ENCODE results near the gene CLHC1. TPM values are rescaled to one million over a fixed set of nuclear protein-coding genes. Genes with fewer than 3 reads are reported as not detected.

CLHC1 gene
- total RNA-seq, 1 experiment from 2014 or later, result 11.3 TPM

GRCh38 chr2:55156984-55157383 is 75.1 kb downstream of the CLHC1 start:
- no peak for DNase-seq
- H3K4me3 ChIP-seq, result no peak overlapping the region
- H3K9me3 ChIP-seq (replicated peaks), result no peaks in the 10 kb centered on the region
- no peak overlapping the region; the same call in 1 of the 2 replicates for H3K27ac ChIP-seq
- no peaks in the 10 kb centered on the region for H3K36me3 ChIP-seq
- H3K27me3 ChIP-seq, result no peaks in the 10 kb centered on the region
- peaks cover 59% of the 10 kb centered on the region for H3K4me1 ChIP-seq

GRCh38 chr2:55156326-55156725 is 75.8 kb downstream of the CLHC1 start:
- no peak overlapping the region for H3K4me3 ChIP-seq
- H3K9me3 ChIP-seq (replicated peaks), result no peaks in the 10 kb centered on the region
- peaks cover 59% of the 10 kb centered on the region for H3K4me1 ChIP-seq
- DNase-seq, result no peak
- peak overlapping the region; percentile 36; the same call in 1 of the 2 replicates for H3K27ac ChIP-seq
- no peaks in the 10 kb centered on the region for H3K36me3 ChIP-seq
- no peaks in the 10 kb centered on the region for H3K27me3 ChIP-seq

- Histone ChIP-seq H3K9me3 (replicated peaks) (no peaks in the 10 kb centered on the region), H3K4me1 (peaks cover 59% of the 10 kb centered on the region), H3K4me3 (no peak overlapping the region), H3K27me3 (no peaks in the 10 kb centered on the region), H3K36me3 (no peaks in the 10 kb centered on the region), H3K27ac (peak overlapping the region; percentile 36; the same call in 1 of the 2 replicates)
- DNase-seq, result peak in 1 of 2 experiments; percentile 60
These were observed 76.3 kb downstream of the CLHC1 start for GRCh38 chr2:55155764-55156281.

GRCh38 chr2:55155206-55155605 is 76.9 kb downstream of the CLHC1 start:
- no peak for DNase-seq
- no peaks in the 10 kb centered on the region for H3K9me3 ChIP-seq (replicated peaks)
- H3K36me3 ChIP-seq, result no peaks in the 10 kb centered on the region
- peaks cover 59% of the 10 kb centered on the region for H3K4me1 ChIP-seq
- H3K27ac ChIP-seq, result peak overlapping the region; percentile 36; the same call in 1 of the 2 replicates
- H3K27me3 ChIP-seq, result no peaks in the 10 kb centered on the region
- H3K4me3 ChIP-seq, result no peak overlapping the region

- no peak overlapping the region for H3K4me3 ChIP-seq
- H3K27me3 ChIP-seq, result no peaks in the 10 kb centered on the region
- H3K9me3 ChIP-seq (replicated peaks), result no peaks in the 10 kb centered on the region
- H3K4me1 ChIP-seq, result peaks cover 53% of the 10 kb centered on the region
- no peaks in the 10 kb centered on the region for H3K36me3 ChIP-seq
- H3K27ac ChIP-seq, result no peak overlapping the region
- no peak for DNase-seq
These were observed 77.5 kb downstream of the CLHC1 start for GRCh38 chr2:55154525-55155030.

GRCh38 chr2:55153584-55154299 is 78.4 kb downstream of the CLHC1 start:
- Histone ChIP-seq H3K27me3 (no peaks in the 10 kb centered on the region), H3K4me3 (no peak overlapping the region), H3K4me1 (peaks cover 44% of the 10 kb centered on the region), H3K9me3 (replicated peaks) (no peaks in the 10 kb centered on the region), H3K27ac (no peak overlapping the region), H3K36me3 (no peaks in the 10 kb centered on the region)
- no peak for DNase-seq

GRCh38 chr2:55152475-55153412 is 79.3 kb downstream of the CLHC1 start:
- H3K27ac ChIP-seq, result no peak overlapping the region
- DNase-seq, result no peak
- peaks cover 40% of the 10 kb centered on the region for H3K4me1 ChIP-seq
- no peaks in the 10 kb centered on the region for H3K9me3 ChIP-seq (replicated peaks)
- no peaks in the 10 kb centered on the region for H3K36me3 ChIP-seq
- no peak overlapping the region for H3K4me3 ChIP-seq
- no peaks in the 10 kb centered on the region for H3K27me3 ChIP-seq

GRCh38 chr2:55151733-55152433 is 80.2 kb downstream of the CLHC1 start:
- no peaks in the 10 kb centered on the region for H3K36me3 ChIP-seq
- H3K27ac ChIP-seq, result no peak overlapping the region
- H3K9me3 ChIP-seq (replicated peaks), result no peaks in the 10 kb centered on the region
- H3K4me1 ChIP-seq, result peaks cover 31% of the 10 kb centered on the region
- DNase-seq, result no peak
- no peak overlapping the region for H3K4me3 ChIP-seq
- H3K27me3 ChIP-seq, result no peaks in the 10 kb centered on the region

- Histone ChIP-seq H3K27me3 (no peaks in the 10 kb centered on the region), H3K36me3 (no peaks in the 10 kb centered on the region), H3K4me3 (no peak overlapping the region), H3K9me3 (replicated peaks) (no peaks in the 10 kb centered on the region), H3K4me1 (peaks cover 21% of the 10 kb centered on the region), H3K27ac (no peak overlapping the region)
- DNase-seq, result no peak
These were observed 81.3 kb downstream of the CLHC1 start for GRCh38 chr2:55150834-55151233.

- Histone ChIP-seq H3K27me3 (no peaks in the 10 kb centered on the region), H3K4me1 (peaks cover 6% of the 10 kb centered on the region; the same call in 1 of the 2 replicates), H3K9me3 (replicated peaks) (peaks cover 4% of the 10 kb centered on the region; the same call in 1 of the 2 replicates), H3K4me3 (no peak overlapping the region), H3K27ac (no peak overlapping the region), H3K36me3 (no peaks in the 10 kb centered on the region)
- DNase-seq, result no peak
These were observed 83.8 kb downstream of the CLHC1 start for GRCh38 chr2:55148269-55148668.

GRCh38 chr2:55147531-55147930 is 84.6 kb downstream of the CLHC1 start:
- H3K4me1 ChIP-seq, result peaks cover 6% of the 10 kb centered on the region; the same call in 1 of the 2 replicates

GRCh38 chr2:55147041-55147440 is 85.1 kb downstream of the CLHC1 start:
- DNase-seq, result no peak
- Histone ChIP-seq H3K27ac (no peak overlapping the region), H3K27me3 (no peaks in the 10 kb centered on the region), H3K36me3 (no peaks in the 10 kb centered on the region), H3K4me1 (peaks cover 6% of the 10 kb centered on the region; the same call in 1 of the 2 replicates), H3K9me3 (replicated peaks) (peaks cover 8% of the 10 kb centered on the region; the same call in 1 of the 2 replicates), H3K4me3 (no peak overlapping the region)

More at GRCh38 chr2:55147531-55147930, 84.6 kb downstream of the CLHC1 start:
- Histone ChIP-seq H3K9me3 (replicated peaks) (peaks cover 8% of the 10 kb centered on the region; the same call in 1 of the 2 replicates), H3K27me3 (no peaks in the 10 kb centered on the region), H3K4me3 (no peak overlapping the region), H3K27ac (no peak overlapping the region), H3K36me3 (no peaks in the 10 kb centered on the region)
- no peak for DNase-seq

GRCh38 chr2:55146263-55146662 is 85.8 kb downstream of the CLHC1 start:
- Histone ChIP-seq H3K4me1 (peaks cover 6% of the 10 kb centered on the region; the same call in 1 of the 2 replicates), H3K36me3 (no peaks in the 10 kb centered on the region), H3K27me3 (no peaks in the 10 kb centered on the region), H3K9me3 (replicated peaks) (peaks cover 8% of the 10 kb centered on the region; the same call in 1 of the 2 replicates), H3K27ac (no peak overlapping the region), H3K4me3 (no peak overlapping the region)
- no peak for DNase-seq
